GM19328 (cell line): ENCODE results near the gene CAPZA2.
"Not testable (repeated sequence)": the region's sequence is repeated elsewhere in the genome, so short reads cannot be mapped to it uniquely, and the experiment has no call there.

Source experiments
- ATAC-seq: cut with Tn5 transposase; IDR thresholded peaks from one replicate; pipeline ENCODE4 v1.9.1; 2021; ENCODE audit warnings: mild to moderate bottlenecking, moderate library complexity; ENCODE audit not compliant: unreplicated experiment

CAPZA2 gene

GRCh38 chr7:116862234-116862950 is at the start of gene CAPZA2:
CAPZA2 (plus strand) TSS chr7:116862587; CDS start chr7:116862612, 25 bp downstream.
- ATAC-seq = peak; percentile 94

GRCh38 chr7:116812860-116813259 is 49.5 kb upstream of the CAPZA2 start:
- no peak for ATAC-seq

- not testable (repeated sequence) for ATAC-seq
Measured at GRCh38 chr7:116813371-116813770, 49.0 kb upstream of the CAPZA2 start.

- ATAC-seq = no peak
Measured at GRCh38 chr7:116815041-116815440, 47.3 kb upstream of the CAPZA2 start.

GRCh38 chr7:116820149-116820548 is 42.2 kb upstream of the CAPZA2 start:
- ATAC-seq = no peak

GRCh38 chr7:116821647-116822046 is 40.7 kb upstream of the CAPZA2 start:
- ATAC-seq = not testable (repeated sequence)

- ATAC-seq = no peak
Measured at GRCh38 chr7:116824449-116824848, 37.9 kb upstream of the CAPZA2 start.

GRCh38 chr7:116828281-116828680 is 34.1 kb upstream of the CAPZA2 start:
- no peak for ATAC-seq

GRCh38 chr7:116829041-116829440 is 33.3 kb upstream of the CAPZA2 start:
- no peak for ATAC-seq

GRCh38 chr7:116829493-116829892 is 32.9 kb upstream of the CAPZA2 start:
- ATAC-seq = no peak

- no peak for ATAC-seq
Measured at GRCh38 chr7:116832692-116833091, 29.7 kb upstream of the CAPZA2 start.

GRCh38 chr7:116834815-116835504 is 27.4 kb upstream of the CAPZA2 start:
- no peak for ATAC-seq

GRCh38 chr7:116836048-116836447 is 26.3 kb upstream of the CAPZA2 start:
- no peak for ATAC-seq

GRCh38 chr7:116836911-116837310 is 25.5 kb upstream of the CAPZA2 start:
- ATAC-seq = no peak

GRCh38 chr7:116837586-116837985 is 24.8 kb upstream of the CAPZA2 start:
- no peak for ATAC-seq

- ATAC-seq = no peak
Measured at GRCh38 chr7:116840256-116840655, 22.1 kb upstream of the CAPZA2 start.

- ATAC-seq = no peak
Measured at GRCh38 chr7:116842371-116842770, 20.0 kb upstream of the CAPZA2 start.

- no peak for ATAC-seq
Measured at GRCh38 chr7:116843378-116843777, 19.0 kb upstream of the CAPZA2 start.

GRCh38 chr7:116851175-116851574 is 11.2 kb upstream of the CAPZA2 start:
- ATAC-seq = no peak

GRCh38 chr7:116851671-116852070 is 10.7 kb upstream of the CAPZA2 start:
- no peak for ATAC-seq

GRCh38 chr7:116854132-116854531 is 8.3 kb upstream of the CAPZA2 start:
- no peak for ATAC-seq

- ATAC-seq = no peak
Measured at GRCh38 chr7:116857052-116857451, 5.3 kb upstream of the CAPZA2 start.
